GM18499 (cell line): ENCODE results near the gene PCDHB13.
"Not testable (repeated sequence)": the region's sequence is repeated elsewhere in the genome, so short reads cannot be mapped to it uniquely, and the experiment has no call there.

Source experiments
- ATAC-seq: cut with Tn5 transposase; IDR thresholded peaks from one replicate; pipeline ENCODE4 v1.9.1; 2021; ENCODE audit warnings: moderate number of reproducible peaks; ENCODE audit not compliant: insufficient read depth, unreplicated experiment

Gene PCDHB13

GRCh38 chr5:141213656-141214339 is at the start of gene PCDHB13:
TSS of gene PCDHB13 (plus strand) at chr5:141213919. CDS start at chr5:141214124, 205 bp downstream.
- not testable (repeated sequence) for ATAC-seq

GRCh38 chr5:141172381-141173204 is 41.1 kb upstream of the PCDHB13 start, which contains the start of gene PCDHB7:
TSS of gene PCDHB7 (plus strand) at chr5:141172644. CDS start at chr5:141172836, 192 bp downstream.
- ATAC-seq: no peak

GRCh38 chr5:141174291-141175104 is 39.2 kb upstream of the PCDHB13 start:
- not testable (repeated sequence) for ATAC-seq

- no peak for ATAC-seq
Observed at GRCh38 chr5:141175933-141176332, 37.8 kb upstream of the PCDHB13 start.

- not testable (repeated sequence) for ATAC-seq
Observed at GRCh38 chr5:141177577-141178191, 36.0 kb upstream of the PCDHB13 start, which contains the start of gene PCDHB8. TSS of gene PCDHB8 (plus strand) at chr5:141177790. CDS start at chr5:141178035, 245 bp downstream.

- ATAC-seq: not testable (repeated sequence)
Observed at GRCh38 chr5:141179371-141179770, 34.3 kb upstream of the PCDHB13 start.

- not testable (repeated sequence) for ATAC-seq
Observed at GRCh38 chr5:141179876-141180275, 33.8 kb upstream of the PCDHB13 start.

GRCh38 chr5:141180313-141180712 is 33.4 kb upstream of the PCDHB13 start:
- no peak for ATAC-seq

GRCh38 chr5:141182248-141182647 is 31.5 kb upstream of the PCDHB13 start, which contains the start of gene PCDHB16:
TSS of gene PCDHB16 (plus strand) at chr5:141182387. CDS start at chr5:141182560, 173 bp downstream.
- no peak for ATAC-seq

- not testable (repeated sequence) for ATAC-seq
Observed at GRCh38 chr5:141184117-141184855, 29.4 kb upstream of the PCDHB13 start.

- ATAC-seq: no peak
Observed at GRCh38 chr5:141186897-141187512, 26.7 kb upstream of the PCDHB13 start, which contains the start of gene PCDHB9. TSS of gene PCDHB9 (plus strand) at chr5:141187161. CDS start at chr5:141187319, 158 bp downstream.

- not testable (repeated sequence) for ATAC-seq
Observed at GRCh38 chr5:141188682-141189081, 25.0 kb upstream of the PCDHB13 start.

GRCh38 chr5:141189131-141189530 is 24.6 kb upstream of the PCDHB13 start:
- ATAC-seq: not testable (repeated sequence)

- no peak for ATAC-seq
Observed at GRCh38 chr5:141192110-141192725, 21.5 kb upstream of the PCDHB13 start, which contains the start of gene PCDHB10. TSS of gene PCDHB10 (plus strand) at chr5:141192353. CDS start at chr5:141192553, 200 bp downstream.

- not testable (repeated sequence) for ATAC-seq
Observed at GRCh38 chr5:141194332-141194731, 19.4 kb upstream of the PCDHB13 start.

GRCh38 chr5:141196363-141196762 is 17.4 kb upstream of the PCDHB13 start:
- ATAC-seq: no peak

- no peak for ATAC-seq
Observed at GRCh38 chr5:141199359-141200235, 14.1 kb upstream of the PCDHB13 start, which contains the start of gene PCDHB11. TSS of gene PCDHB11 (plus strand) at chr5:141199627. CDS start at chr5:141199775, 148 bp downstream.
